GM12878 (cell line): ENCODE data around the gene CPVL. TPM values are rescaled to one million over a fixed set of nuclear protein-coding genes. Genes with fewer than 3 reads are reported as not detected.

Source experiments
- ATAC-seq: fragments of 200-7000 bp; cut with Tn5 transposase; 3 replicates; pipeline ENCODE4 v1.9.1; 2020; ENCODE audit warnings: mild to moderate bottlenecking, moderate library complexity
- BruUV-seq: library from RNA; stranded (reverse); fragments of 400-500 nt; replicated peaks from 2 replicates; lab custom pipeline; 2021; lab: Mats Ljungman, UMichigan
- CTCF ChIA-PET: fragments of 300-600 bp; sonication (Branson Sonifier 250); formaldehyde crosslinking; extraction: SDS; loops from one replicate; lab custom pipeline; 2021; ENCODE audit warnings: inconsistent platforms; lab: Yijun Ruan, JAX
- POLR2A ChIA-PET: fragments of 350-600 bp; formaldehyde crosslinking; extraction: SDS; loops from one replicate; lab custom pipeline; 2021; ENCODE audit warnings: inconsistent platforms; lab: Charles Lee
- RAD21 ChIA-PET: fragments of 300-600 bp; sonication (Branson Sonifier 250); formaldehyde crosslinking; loops from one replicate; lab custom pipeline; 2023; ENCODE audit warnings: antibody characterized with exemption; ENCODE audit not compliant: unreplicated experiment; lab: Charles Lee
- SMC1A ChIA-PET: fragments of 300-600 bp; sonication (Branson Sonifier 250); formaldehyde crosslinking; loops from one replicate; lab custom pipeline; 2023; ENCODE audit not compliant: unreplicated experiment, uncharacterized antibody; lab: Charles Lee
- DNase-seq: peaks from one replicate; pipeline ENCODE4 v3.0.0-alpha.2; 2011; ENCODE audit warnings: low read depth, low spot score
- FAIRE-seq: peaks from 3 replicates; lab custom pipeline; 2011; peaks lifted over from hg19 to GRCh38; lab: Jason Lieb, UNC
- H2AFZ ChIP-seq: 2 replicates; pipeline ENCODE4 v1.6.0; 2011; ENCODE audit warnings: low read depth, low read length, control low read depth; ENCODE audit not compliant: control insufficient read depth
- H3K27ac ChIP-seq: 2 replicates; pipeline ENCODE4 v1.5.1; 2011; ENCODE audit warnings: control low read depth; ENCODE audit not compliant: control insufficient read depth, insufficient read depth
- H3K27me3 ChIP-seq, 2 experiments: replicated peaks in 1 of 2; 2 replicates each; pipeline versions ENCODE4 v1.6.0 to v1.6.1; 2011; ENCODE audit warnings: low read length in 1 of 2; ENCODE audit not compliant: control insufficient read depth in 2 of 2, insufficient read depth in 2 of 2
- H3K36me3 ChIP-seq, 2 experiments: 2 replicates each; pipeline ENCODE4 v1.5.1; 2011; ENCODE audit warnings: low read length in 1 of 2; ENCODE audit not compliant: control insufficient read depth in 2 of 2, insufficient read depth in 2 of 2
- H3K4me1 ChIP-seq: 2 replicates; pipeline ENCODE4 v1.6.1; 2011; ENCODE audit warnings: mild to moderate bottlenecking, low read length, moderate library complexity, mixed read lengths; ENCODE audit not compliant: control insufficient read depth, insufficient read depth
- H3K4me2 ChIP-seq: 2 replicates; pipeline ENCODE4 v1.6.0; 2011; ENCODE audit warnings: control low read depth; ENCODE audit not compliant: control insufficient read depth, insufficient read depth
- H3K4me3 ChIP-seq: fragments of 200-600 bp; sonication (generic); 2 replicates; pipeline ENCODE4 v1.5.1; 2016
- H3K79me2 ChIP-seq: 2 replicates; pipeline ENCODE4 v1.6.0; 2011; ENCODE audit warnings: low read length; ENCODE audit not compliant: control insufficient read depth, insufficient read depth
- H3K9ac ChIP-seq: 2 replicates; pipeline ENCODE4 v1.8.0; 2011; ENCODE audit warnings: low read length, control low read depth, mixed read lengths; ENCODE audit not compliant: control insufficient read depth, insufficient read depth
- H3K9me3 ChIP-seq: replicated peaks from 3 replicates; pipeline ENCODE4 v1.5.1; 2011; ENCODE audit warnings: mild to moderate bottlenecking, low read length; ENCODE audit not compliant: control insufficient read depth, insufficient read depth
- H4K20me1 ChIP-seq: 2 replicates; pipeline ENCODE4 v1.6.0; 2011; ENCODE audit not compliant: control insufficient read depth, insufficient read depth
- BCLAF1 ChIP-seq: fragments of 450-650 bp; IDR thresholded peaks from 2 replicates; pipeline ENCODE4 v1.6.1; 2017; ENCODE audit warnings: antibody characterized with exemption, mild to moderate bottlenecking, moderate library complexity
- FOXM1 ChIP-seq: IDR thresholded peaks from 2 replicates; pipeline ENCODE4 v1.6.1; 2012; ENCODE audit warnings: low read depth, mild to moderate bottlenecking, inconsistent platforms, low read length, moderate library complexity
- MYB ChIP-seq: fragments of 150-350 bp; IDR thresholded peaks from 2 replicates; pipeline ENCODE4 v1.6.1; 2014; ENCODE audit warnings: mild to moderate bottlenecking, low read depth, low read length, borderline replicate concordance
- NBN ChIP-seq: fragments of 450-650 bp; IDR thresholded peaks from 2 replicates; pipeline ENCODE4 v1.6.1; 2016
- PML ChIP-seq: IDR thresholded peaks from 2 replicates; pipeline ENCODE4 v1.6.1; 2012; ENCODE audit warnings: low read length, inconsistent platforms
- POU2F2 ChIP-seq: IDR thresholded peaks from 3 replicates; pipeline ENCODE4 v1.6.1; 2011; ENCODE audit warnings: low read depth, mild to moderate bottlenecking, low read length, borderline replicate concordance
- RAD21 ChIP-seq: IDR thresholded peaks from 2 replicates; pipeline ENCODE4 v1.6.1; 2011; ENCODE audit warnings: mild to moderate bottlenecking, low read depth, low read length, moderate library complexity; ENCODE audit not compliant: insufficient read depth
- SMAD5 ChIP-seq: IDR thresholded peaks from 2 replicates; pipeline ENCODE4 v1.6.1; 2016; ENCODE audit warnings: antibody characterized with exemption, low read depth
- SREBF2 ChIP-seq: IDR thresholded peaks from 2 replicates; pipeline ENCODE4 v1.6.1; 2012; ENCODE audit warnings: mild to moderate bottlenecking, low read length
- USF2 ChIP-seq: IDR thresholded peaks from 2 replicates; pipeline ENCODE4 v1.6.1; 2011; ENCODE audit warnings: low read depth, low read length, improper control_type of control experiment, borderline replicate concordance
- YY1 ChIP-seq: IDR thresholded peaks from 2 replicates; pipeline ENCODE4 v1.6.1; 2011; ENCODE audit warnings: low read depth, mild to moderate bottlenecking, low read length
- ZNF687 ChIP-seq: fragments of 450-650 bp; IDR thresholded peaks from 2 replicates; pipeline ENCODE4 v1.6.1; 2017; ENCODE audit warnings: mild to moderate bottlenecking, moderate library complexity
- WGBS: methylation state at CpG from one replicate; pipeline ENCODE4 v1.1.6; 2016; ENCODE audit warnings: low lambda C conversion rate; ENCODE audit not compliant: insufficient replicate concordance, insufficient coverage; ENCODE audit errors: missing lambda C conversion rate; 5-methylcytosine and 5-hydroxymethylcytosine counted together
- in situ Hi-C: fragments of 300-500 bp; cut with MboI; formaldehyde crosslinking; loops from 9 replicates; pipeline ENCODE4 v1.14.3; 2018; ENCODE audit warnings: mixed read lengths
- intact Hi-C: fragments of 100-400 bp; cut with micrococcal nuclease; formaldehyde crosslinking; loops from one replicate; pipeline ENCODE4 v1.14.2; 2022; ENCODE audit not compliant: unreplicated experiment
- polyA plus RNA-seq, 11 experiments: library from polyadenylated mRNA; depleted of rRNA in 4 of 11; unstranded in 6 of 11; stranded (reverse) in 5 of 11; fragments of >200 nt; fragmentation: Nextera tagmentation in 4 of 11; fragmentation: Illumina TruSeq in 1 of 11; extraction: Ambion mirVana in 4 of 11; extraction: Trizol in 1 of 11; gene quantifications; 1 replicate in 1 of 11; 2 replicates in 10 of 11; pipeline versions ENCODE4 v1.2.1 to v1.2.3, GENCODE V29; 2011 to 2016; ENCODE audit warnings: inconsistent platforms in 2 of 11, missing spikeins in 2 of 11, low read depth in 1 of 11
- total RNA-seq, 4 experiments: library from RNA; depleted of rRNA in 3 of 4; stranded (reverse); fragments of >200 nt in 3 of 4; fragmentation: Illumina TruSeq in 1 of 4; extraction: Trizol in 1 of 4; gene quantifications; 2 replicates each; pipeline versions ENCODE4 v1.2.1 to v1.2.3, GENCODE V29; 2013 to 2021

CPVL gene
- total and polyA plus RNA-seq, 10 of the 15 experiments (the other 5 are each of a cell fraction or from before 2014, with no cell fraction given) = 0.59 TPM; not detected in 9

- no peak for TF ChIP-seq POU2F2
- TF ChIP-seq PML = no peak
- no peak for TF ChIP-seq NBN
- no peak for TF ChIP-seq USF2
- no peak for TF ChIP-seq RAD21
- TF ChIP-seq SREBF2 = no peak
- TF ChIP-seq ZNF687 = no peak
- no peak for TF ChIP-seq YY1
- TF ChIP-seq BCLAF1 = no peak
- TF ChIP-seq SMAD5 = no peak
- TF ChIP-seq FOXM1 = no peak
- no peak for TF ChIP-seq MYB
Observed at GRCh38 chr7:29115753-29116152, 30.6 kb downstream of the CPVL start.

More at GRCh38 chr7:29115753-29116152, 30.6 kb downstream of the CPVL start:
- intact Hi-C loops (loop anchor here (2.0 kb wide), 1 partner anchor 293 kb away; no protein-coding TSS in a partner anchor), in situ Hi-C loops (no loop called here)
- no peak overlapping the region for H2AFZ ChIP-seq
- no peaks in the 10 kb centered on the region for H3K4me1 ChIP-seq
- ChIA-PET POLR2A (no interaction called here), SMC1A (no interaction called here), CTCF (interaction anchor here (1.0 kb wide), 1 partner anchor 293 kb away, joined by 4 read pairs; no protein-coding TSS in a partner anchor), RAD21 (no interaction called here)
- H3K9ac ChIP-seq = no peak overlapping the region
- BruUV-seq = no TSS peak
- no peaks in the 10 kb centered on the region for H4K20me1 ChIP-seq
- FAIRE-seq (no peak), DNase-seq (no peak), ATAC-seq (no peak)
- peaks cover 0 to 1% of the 10 kb centered on the region in 2 experiments; a peak in 1 of 4 replicates for H3K27me3 ChIP-seq
- no peak overlapping the region for H3K4me3 ChIP-seq
- H3K27ac ChIP-seq = no peak overlapping the region
- no peak overlapping the region for H3K4me2 ChIP-seq
- no peaks in the 10 kb centered on the region for H3K79me2 ChIP-seq
- 13% methylated on average over 1 of the region's 1 CpG for WGBS
- no peaks in the 10 kb centered on the region for H3K9me3 ChIP-seq
- H3K36me3 ChIP-seq = no peaks in the 10 kb centered on the region
